Ammon's horn (tissue), 1 donor: Measurements from ENCODE around the gene GTPBP4.
"Not testable (repeated sequence)": the region's sequence is repeated elsewhere in the genome, so short reads cannot be mapped to it uniquely, and the experiment has no call there.

Experiments
- DNase-seq: peaks from one replicate; pipeline ENCODE4 v3.0.0-alpha.2; 2016; ENCODE audit warnings: low spot score

The GTPBP4 gene

GRCh38 chr10:988667-989545 lies 672 bp downstream of the GTPBP4 start:
- DNase-seq, result no peak

- DNase-seq, result no peak
These were observed 2.6 kb downstream of the GTPBP4 start for GRCh38 chr10:990808-991207.

GRCh38 chr10:992467-992866 lies 4.2 kb downstream of the GTPBP4 start:
- DNase-seq, result no peak

GRCh38 chr10:992871-993270 lies 4.6 kb downstream of the GTPBP4 start:
- DNase-seq, result no peak

GRCh38 chr10:994836-995558 lies 6.8 kb downstream of the GTPBP4 start:
- DNase-seq, result no peak

GRCh38 chr10:995559-995926 lies 7.3 kb downstream of the GTPBP4 start:
- DNase-seq, result no peak

GRCh38 chr10:996031-996430 lies 7.8 kb downstream of the GTPBP4 start:
- no peak for DNase-seq

GRCh38 chr10:997266-998022 lies 9.2 kb downstream of the GTPBP4 start:
- DNase-seq, result no peak

- no peak for DNase-seq
These were observed 14.3 kb downstream of the GTPBP4 start for GRCh38 chr10:1002425-1003006.

- DNase-seq, result no peak
These were observed 15.8 kb downstream of the GTPBP4 start for GRCh38 chr10:1003884-1004670.

- no peak for DNase-seq
These were observed 18.3 kb downstream of the GTPBP4 start for GRCh38 chr10:1006573-1006972.

- no peak for DNase-seq
These were observed 19.3 kb downstream of the GTPBP4 start for GRCh38 chr10:1007583-1007982.

- no peak for DNase-seq
These were observed 20.8 kb downstream of the GTPBP4 start for GRCh38 chr10:1009071-1009494.

- not testable (repeated sequence) for DNase-seq
These were observed 21.7 kb downstream of the GTPBP4 start for GRCh38 chr10:1009947-1010346.

- DNase-seq, result no peak
These were observed 22.5 kb downstream of the GTPBP4 start for GRCh38 chr10:1010703-1011102.

- DNase-seq, result no peak
These were observed 23.5 kb downstream of the GTPBP4 start for GRCh38 chr10:1011696-1012095.

- no peak for DNase-seq
These were observed 27.5 kb downstream of the GTPBP4 start for GRCh38 chr10:1015688-1016087.

- no peak for DNase-seq
These were observed 31.1 kb downstream of the GTPBP4 start for GRCh38 chr10:1019362-1019761.

- DNase-seq, result no peak
These were observed 32.2 kb downstream of the GTPBP4 start for GRCh38 chr10:1020460-1020859.

GRCh38 chr10:1020958-1021357 lies 32.7 kb downstream of the GTPBP4 start:
- no peak for DNase-seq

GRCh38 chr10:1022413-1022812 lies 34.2 kb downstream of the GTPBP4 start:
- DNase-seq, result peak; percentile 79
